Measurements from ENCODE around the gene HCN2.

HCN2 gene

DNA sequence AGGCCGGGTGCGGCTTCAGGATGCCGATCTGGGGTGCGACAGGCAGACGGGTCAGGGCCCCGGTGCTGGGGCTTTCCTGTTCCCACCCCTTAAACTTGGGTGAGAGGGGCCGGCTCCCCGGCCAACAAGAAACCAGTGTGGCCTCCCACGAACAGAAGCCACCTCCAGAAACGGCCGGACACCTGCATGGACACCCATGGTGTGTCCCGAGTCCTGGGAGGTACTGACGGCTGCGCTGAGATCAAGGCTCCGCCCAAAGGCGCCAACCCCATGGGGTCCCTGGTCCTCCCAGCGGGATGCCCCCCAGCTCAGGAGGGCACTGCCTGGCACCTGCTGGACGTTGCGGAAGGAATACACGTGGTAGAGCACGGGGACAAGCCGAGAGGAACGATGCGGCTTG, 32.1 kb downstream of the HCN2 start:
- TF ChIP-seq, protein P1, sequence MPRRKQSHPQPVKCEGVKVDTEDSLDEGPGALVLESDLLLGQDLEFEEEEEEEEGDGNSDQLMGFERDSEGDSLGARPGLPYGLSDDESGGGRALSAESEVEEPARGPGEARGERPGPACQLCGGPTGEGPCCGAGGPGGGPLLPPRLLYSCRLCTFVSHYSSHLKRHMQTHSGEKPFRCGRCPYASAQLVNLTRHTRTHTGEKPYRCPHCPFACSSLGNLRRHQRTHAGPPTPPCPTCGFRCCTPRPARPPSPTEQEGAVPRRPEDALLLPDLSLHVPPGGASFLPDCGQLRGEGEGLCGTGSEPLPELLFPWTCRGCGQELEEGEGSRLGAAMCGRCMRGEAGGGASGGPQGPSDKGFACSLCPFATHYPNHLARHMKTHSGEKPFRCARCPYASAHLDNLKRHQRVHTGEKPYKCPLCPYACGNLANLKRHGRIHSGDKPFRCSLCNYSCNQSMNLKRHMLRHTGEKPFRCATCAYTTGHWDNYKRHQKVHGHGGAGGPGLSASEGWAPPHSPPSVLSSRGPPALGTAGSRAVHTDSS (tag by site-specific recombination; IDR thresholded peaks at IDR 0.05) = no peak
- no peak for TF ChIP-seq RBAK (tag by site-specific recombination; IDR thresholded peaks at IDR 0.05)
- TF ChIP-seq ZNF549 (tag by site-specific recombination; IDR thresholded peaks at IDR 0.05) = no peak
- no peak for TF ChIP-seq ZNF157 (tag by site-specific recombination; IDR thresholded peaks at IDR 0.05)
- no peak for TF ChIP-seq ZNF248 (tag by site-specific recombination; IDR thresholded peaks at IDR 0.05)
- no peak for TF ChIP-seq ZNF354C (tag by site-specific recombination; IDR thresholded peaks at IDR 0.05; ENCODE audit: borderline replicate concordance, low read depth)
- TF ChIP-seq SCRT1 (tag by site-specific recombination; IDR thresholded peaks at IDR 0.05; ENCODE audit: borderline replicate concordance) = no peak
- no peak for TF ChIP-seq ZNF155 (tag by site-specific recombination; IDR thresholded peaks at IDR 0.05)
- no peak for TF ChIP-seq ZFP37 (tag by site-specific recombination; IDR thresholded peaks at IDR 0.05)
- Histone ChIP-seq H3K4me1 (ENCODE audit: control insufficient read depth, insufficient read depth, low read length) (no peaks in the 10 kb centered on the region), H3K27ac (ENCODE audit: extremely low read depth, low read depth, low read length) (no peak overlapping the region), H3K4me3 (ENCODE audit: low read depth, low read length) (no peak overlapping the region), H3K9me3 (ENCODE audit: control insufficient read depth, insufficient read depth, low read depth, low read length) (no peaks in the 10 kb centered on the region), H3K36me3 (ENCODE audit: control insufficient read depth in 2 of 2, insufficient read depth in 1 of 2, low read length in 2 of 2) (peaks cover 5 to 80% of the 10 kb centered on the region in 2 experiments; a peak in 2 of 3 replicates)
- POLR2A ChIA-PET = no interaction called here
- CTCF ChIA-PET = no interaction called here

DNA sequence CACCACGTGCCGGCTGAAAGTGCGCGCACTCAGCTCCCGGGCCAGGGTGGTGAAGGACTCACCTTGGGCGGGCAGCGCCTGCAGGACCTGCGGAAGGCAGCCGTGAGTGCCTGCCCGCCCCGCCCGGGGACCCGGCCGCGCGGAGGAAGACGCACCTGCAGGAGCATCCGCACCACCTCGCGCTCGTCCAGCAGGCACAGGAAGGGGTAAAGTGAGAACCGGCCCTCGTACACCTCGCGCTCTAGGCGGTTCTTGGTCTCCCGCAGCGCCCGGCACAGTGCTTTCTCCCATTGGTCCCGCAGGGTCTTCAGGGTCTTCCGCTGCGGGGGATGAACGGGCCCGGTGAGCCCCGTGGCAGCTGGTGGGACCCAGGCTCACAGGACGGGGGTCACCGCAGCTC, 33.0 kb downstream of the HCN2 start:
- H3K9me3 ChIP-seq (ENCODE audit: control insufficient read depth, insufficient read depth, low read depth, low read length) = no peaks in the 10 kb centered on the region

DNA sequence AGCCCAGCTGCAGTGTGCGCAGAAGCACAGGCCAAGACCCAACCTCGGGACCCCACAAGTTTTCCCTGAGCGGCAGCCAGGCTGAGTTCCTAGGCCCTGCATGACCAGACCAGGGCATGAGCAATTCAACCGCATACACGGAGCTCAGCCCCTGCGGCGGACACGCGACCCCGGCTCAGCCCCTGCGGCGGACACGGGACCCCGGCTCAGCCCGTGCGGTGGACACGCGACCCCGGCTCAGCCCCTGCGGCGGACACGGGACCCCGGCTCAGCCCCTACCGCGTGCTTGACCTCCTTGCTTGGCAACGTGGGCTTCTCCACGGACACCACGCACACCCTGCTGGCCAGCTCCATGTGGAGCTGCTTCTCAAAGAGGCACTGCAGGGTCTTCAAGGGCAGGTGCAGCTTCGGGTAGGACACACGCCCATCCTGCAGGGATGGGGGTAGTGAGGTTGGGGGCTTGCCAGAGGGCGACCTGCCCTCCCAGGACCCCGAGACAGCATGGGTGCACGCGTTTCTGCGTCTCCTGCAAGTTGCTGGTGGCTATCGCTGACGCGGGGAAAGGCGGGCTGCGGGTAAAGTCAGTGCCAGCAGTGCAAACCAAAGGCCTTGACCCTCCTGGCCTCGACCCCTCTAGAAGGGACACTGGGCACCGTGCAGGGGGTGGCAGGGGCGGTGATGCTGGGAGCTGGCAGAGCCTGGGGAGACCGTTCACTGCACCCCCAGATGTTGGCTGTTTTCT, 33.7 kb downstream of the HCN2 start:
- CTCF ChIA-PET = no interaction called here
- no peaks in the 10 kb centered on the region for H3K4me1 ChIP-seq (ENCODE audit: control insufficient read depth, insufficient read depth, low read length)
- POLR2A ChIA-PET = interaction anchor here (1.3 kb wide), 1 partner anchor 9 kb away, joined by 6 read pairs; no protein-coding TSS in a partner anchor
- H3K9me3 ChIP-seq (ENCODE audit: control insufficient read depth, insufficient read depth, low read depth, low read length) = no peaks in the 10 kb centered on the region
- TF ChIP-seq YY2 (tag by site-specific recombination; IDR thresholded peaks at IDR 0.05) = no peak
- no peak for TF ChIP-seq ZNF133 (tag by site-specific recombination; IDR thresholded peaks at IDR 0.05)
- TF ChIP-seq ZNF530 (tag by site-specific recombination; IDR thresholded peaks at IDR 0.05; ENCODE audit: low read depth) = no peak
- TF ChIP-seq ZNF24 (tag by site-specific recombination; IDR thresholded peaks at IDR 0.05) = no peak
- TF ChIP-seq OVOL3 (tag by site-specific recombination; IDR thresholded peaks at IDR 0.05) = no peak
- no peak for TF ChIP-seq ZNF2 (tag by site-specific recombination; IDR thresholded peaks at IDR 0.05)
- no peak for TF ChIP-seq ZNF433 (tag by site-specific recombination; IDR thresholded peaks at IDR 0.05; ENCODE audit: low read depth)
- no peak overlapping the region for H3K4me3 ChIP-seq (ENCODE audit: low read depth, low read length)
- no peak overlapping the region for H3K27ac ChIP-seq (ENCODE audit: extremely low read depth, low read depth, low read length)
- H3K36me3 ChIP-seq (ENCODE audit: control insufficient read depth in 2 of 2, insufficient read depth in 1 of 2, low read length in 2 of 2) = peaks cover 5 to 77% of the 10 kb centered on the region in 2 experiments; a peak in 2 of 3 replicates

More for the DNA sequence above, 33.0 kb downstream of the HCN2 start:
- Histone ChIP-seq H3K4me3 (ENCODE audit: low read depth, low read length) (no peak overlapping the region), H3K27ac (ENCODE audit: extremely low read depth, low read depth, low read length) (no peak overlapping the region), H3K36me3 (ENCODE audit: control insufficient read depth in 2 of 2, insufficient read depth in 1 of 2, low read length in 2 of 2) (peaks cover 5 to 77% of the 10 kb centered on the region in 2 experiments; a peak in 2 of 3 replicates), H3K4me1 (ENCODE audit: control insufficient read depth, insufficient read depth, low read length) (no peaks in the 10 kb centered on the region)
- ChIA-PET POLR2A (interaction anchor here (1.3 kb wide), 1 partner anchor 10 kb away, joined by 6 read pairs; no protein-coding TSS in a partner anchor), CTCF (no interaction called here)
- TF ChIP-seq ZNF140 (tag by site-specific recombination; IDR thresholded peaks at IDR 0.05) (no peak), ZNF169 (tag by site-specific recombination; IDR thresholded peaks at IDR 0.05) (no peak), ZNF677 (tag by site-specific recombination; IDR thresholded peaks at IDR 0.05) (no peak), ZNF423 (tag by site-specific recombination; IDR thresholded peaks at IDR 0.05) (no peak), ZNF658 (tag by site-specific recombination; IDR thresholded peaks at IDR 0.05) (no peak), ZNF335 (tag by site-specific recombination; conservative IDR thresholded peaks at IDR 0.05) (no peak), GLI4 (tag by site-specific recombination; IDR thresholded peaks at IDR 0.05) (no peak), ZNF626 (tag by site-specific recombination; IDR thresholded peaks at IDR 0.05) (no peak), ZNF174 (tag by site-specific recombination; IDR thresholded peaks at IDR 0.05) (no peak), ZBTB8A (tag by site-specific recombination; IDR thresholded peaks at IDR 0.05) (no peak), ZNF548 (tag by site-specific recombination; IDR thresholded peaks at IDR 0.05) (no peak), PRDM1 (tag by site-specific recombination; IDR thresholded peaks at IDR 0.05) (no peak), ZNF221 (tag by site-specific recombination; IDR thresholded peaks at IDR 0.05; ENCODE audit: borderline replicate concordance) (no peak), YY1 (tag by site-specific recombination; IDR thresholded peaks at IDR 0.05) (no peak), KLF16 (tag by site-specific recombination; IDR thresholded peaks at IDR 0.05) (no peak), MYNN (tag by site-specific recombination; IDR thresholded peaks at IDR 0.05; ENCODE audit: borderline replicate concordance) (no peak)
- TF ChIP-seq, protein P2, sequence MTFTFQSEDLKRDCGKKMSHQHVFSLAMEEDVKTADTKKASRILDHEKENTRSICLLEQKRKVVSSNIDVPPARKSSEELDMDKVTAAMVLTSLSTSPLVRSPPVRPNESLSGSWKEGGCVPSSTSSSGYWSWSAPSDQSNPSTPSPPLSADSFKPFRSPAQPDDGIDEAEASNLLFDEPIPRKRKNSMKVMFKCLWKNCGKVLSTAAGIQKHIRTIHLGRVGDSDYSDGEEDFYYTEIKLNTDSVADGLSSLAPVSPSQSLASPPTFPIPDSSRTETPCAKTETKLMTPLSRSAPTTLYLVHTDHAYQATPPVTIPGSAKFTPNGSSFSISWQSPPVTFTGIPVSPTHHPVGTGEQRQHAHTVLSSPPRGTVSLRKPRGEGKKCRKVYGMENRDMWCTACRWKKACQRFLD (tag by site-specific recombination; IDR thresholded peaks at IDR 0.05) = no peak
